Gastroesophageal sphincter (tissue), 4 donors: Measurements from ENCODE around the gene DUSP15. TPM values are rescaled to one million over a fixed set of nuclear protein-coding genes. Genes with fewer than 3 reads are reported as not detected.

ENCODE experiments used
- ATAC-seq: fragments of 150-250 bp; one replicate; pipeline ENCODE4 v1.9.1; 2016; ENCODE audit warnings: mild to moderate bottlenecking, moderate library complexity
- H3K27ac ChIP-seq, 4 donors: fragments of 200-600 bp; sonication (generic) in 3 of 4; 1 replicate in 3 of 4; 2 replicates in 1 of 4; pipeline ENCODE4 v1.5.1; 2016 to 2019
- H3K27me3 ChIP-seq: fragments of 200-600 bp; sonication (generic); one replicate; pipeline ENCODE4 v1.5.1; 2019
- H3K36me3 ChIP-seq, 2 donors: fragments of 200-600 bp; sonication (generic); one replicate each; pipeline ENCODE4 v1.5.1; 2019; ENCODE audit warnings: control low read depth in 1 of 2
- H3K4me1 ChIP-seq, 3 donors: fragments of 200-600 bp; sonication (generic); 1 replicate in 2 of 3; 2 replicates in 1 of 3; pipeline ENCODE4 v1.5.1; 2016 to 2019; ENCODE audit warnings: control low read depth in 2 of 3
- H3K4me3 ChIP-seq, 2 donors: fragments of 200-600 bp; sonication (generic); one replicate each; pipeline ENCODE4 v1.5.1; 2019; ENCODE audit warnings: mild to moderate bottlenecking in 1 of 2, moderate library complexity in 1 of 2
- H3K9me3 ChIP-seq, 3 donors: fragments of 200-600 bp; sonication (generic); one replicate each; pipeline ENCODE4 v1.5.1; 2017 to 2019; ENCODE audit warnings: control low read depth in 2 of 3
- CTCF ChIP-seq, 4 experiments: fragments of 200-600 bp in 2 of 4; fragments of 450-650 bp in 2 of 4; sonication (generic) in 1 of 4; IDR thresholded peaks; one replicate each; pipeline ENCODE4 v1.5.1; 2017 to 2019; ENCODE audit warnings: antibody characterized with exemption in 4 of 4, mild to moderate bottlenecking in 2 of 4, moderate library complexity in 2 of 4
- EP300 ChIP-seq: sonication (generic); formaldehyde crosslinking; IDR thresholded peaks from one replicate; pipeline ENCODE4 v1.6.1; 2017; ENCODE audit warnings: antibody characterized with exemption, mild to moderate bottlenecking
- POLR2A ChIP-seq, 2 donors: fragments of 450-650 bp; IDR thresholded peaks; one replicate each; pipeline ENCODE4 v1.6.1; 2017; ENCODE audit warnings: antibody characterized with exemption in 2 of 2, mild to moderate bottlenecking in 2 of 2, moderate library complexity in 1 of 2
- POLR2AphosphoS5 ChIP-seq: sonication (generic); formaldehyde crosslinking; IDR thresholded peaks from one replicate; pipeline ENCODE4 v1.6.1; 2017; ENCODE audit warnings: antibody characterized with exemption
- WGBS, 2 donors: methylation state at CpG; one replicate each; pipeline ENCODE4 v1.1.5; 2018; ENCODE audit warnings: low coverage in 1 of 2; 5-methylcytosine and 5-hydroxymethylcytosine counted together
- total RNA-seq, 4 donors: library from RNA; depleted of rRNA; stranded (reverse); fragments of >200 nt; gene quantifications; one replicate each; pipeline ENCODE4 v1.1.0, GENCODE V29; 2016

DUSP15 gene
- total RNA-seq, 4 donors from 2014 or later = 1.5 to 8.2 (median 4.5) TPM

DNA sequence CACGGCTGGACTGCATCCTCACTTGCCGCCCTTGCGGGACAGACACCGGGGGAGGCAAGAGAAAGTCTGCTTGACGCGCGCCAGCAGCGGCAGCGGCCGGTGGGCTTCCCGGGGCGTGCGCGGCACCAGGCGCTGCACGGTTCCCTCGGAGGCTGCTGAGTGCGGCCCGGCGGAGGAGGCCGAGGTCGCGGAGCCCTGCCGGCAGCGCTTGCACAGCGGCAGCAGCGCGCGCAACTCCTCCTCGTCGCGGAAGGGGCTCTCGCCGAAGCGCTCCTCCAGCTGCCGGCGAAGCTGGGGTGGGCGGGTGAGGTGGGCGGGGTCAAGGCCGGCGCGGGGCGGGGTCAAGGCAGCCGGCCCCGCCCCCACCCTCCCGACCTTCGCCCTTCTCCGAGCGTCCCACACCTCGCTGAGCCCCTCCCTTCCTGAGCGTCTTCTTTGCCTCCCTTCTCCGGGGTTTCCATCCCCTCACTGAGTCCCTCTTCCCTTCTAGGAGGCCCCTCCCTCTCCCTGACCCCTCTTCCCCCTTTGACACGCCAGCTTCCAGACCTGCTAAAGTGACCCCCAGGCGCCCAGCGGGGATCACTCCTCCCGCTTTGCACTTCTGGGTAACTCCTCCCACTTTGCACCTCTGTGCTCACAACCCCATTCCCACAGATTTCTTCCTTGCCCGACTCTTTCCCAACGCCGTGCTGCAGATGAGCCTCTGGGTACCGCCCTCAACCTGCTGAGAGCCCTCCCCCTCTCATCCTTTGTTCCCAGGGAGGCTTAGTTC, 8.8 kb downstream of the DUSP15 start:
- peak overlapping the region in 2 of 4 donors; percentile 8 to 50 for H3K27ac ChIP-seq
- H3K36me3 ChIP-seq = no peaks in the 10 kb centered on the region
- H3K4me3 ChIP-seq = peak overlapping the region; percentile 14 to 59
- no peaks in the 10 kb centered on the region for H3K9me3 ChIP-seq
- ATAC-seq = peak; percentile 54
- H3K27me3 ChIP-seq = peaks cover 29% of the 10 kb centered on the region
- WGBS, 2 donors = 34 to 50% methylated on average over 3 to 8 of the region's 60 CpGs
- peaks cover 0 to 25% (median 13%) of the 10 kb centered on the region in 3 donors for H3K4me1 ChIP-seq
- TF ChIP-seq POLR2AphosphoS5 (no peak), EP300 (no peak), POLR2A (IDR thresholded peaks at IDR 0.05) (no peak), CTCF (IDR thresholded peaks at IDR 0.05) (no peak)

DNA sequence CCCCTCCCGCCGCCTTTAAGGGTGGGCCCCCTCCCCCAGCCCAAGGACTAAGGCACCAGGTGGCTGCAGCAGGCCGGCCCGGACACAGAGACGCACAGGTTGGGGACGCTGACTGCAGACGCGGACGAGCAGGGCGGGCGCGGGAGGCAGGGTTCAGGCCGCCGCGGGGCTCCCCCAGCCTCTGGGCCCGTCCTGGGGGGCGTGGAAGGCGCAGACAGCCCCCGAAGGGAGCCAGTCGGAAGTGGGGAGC, 9.3 kb downstream of the DUSP15 start:
- H3K27ac ChIP-seq = peak overlapping the region in 2 of 4 donors; percentile 8 to 50
- H3K4me3 ChIP-seq = peak overlapping the region; percentile 14 to 59
- peaks cover 0 to 25% (median 13%) of the 10 kb centered on the region in 3 donors for H3K4me1 ChIP-seq
- TF ChIP-seq CTCF (IDR thresholded peaks at IDR 0.05) = no peak
- no peaks in the 10 kb centered on the region for H3K9me3 ChIP-seq
- H3K27me3 ChIP-seq = peaks cover 33% of the 10 kb centered on the region
- peak; percentile 21 for ATAC-seq
- no CpG with 5 or more reads among the region's 20 CpGs for WGBS, 2 donors
- no peaks in the 10 kb centered on the region for H3K36me3 ChIP-seq

GRCh38 chr20:31860390-31861134, 9.8 kb downstream of the DUSP15 start:
- 0 to 9% methylated on average over 2 to 11 of the region's 15 CpGs for WGBS, 2 donors
- peak; percentile 46 for ATAC-seq
- Histone ChIP-seq H3K27ac (no peak overlapping the region), H3K36me3 (no peaks in the 10 kb centered on the region), H3K4me1 (peaks cover 0 to 25% (median 13%) of the 10 kb centered on the region in 3 donors), H3K27me3 (peaks cover 37% of the 10 kb centered on the region), H3K9me3 (no peaks in the 10 kb centered on the region), H3K4me3 (peak overlapping the region; percentile 14 to 59)
- TF ChIP-seq EP300 (no peak), POLR2A (IDR thresholded peaks at IDR 0.05) (no peak), POLR2AphosphoS5 (no peak), CTCF (IDR thresholded peaks at IDR 0.05) (no peak)

- Histone ChIP-seq H3K27me3 (peaks cover 43% of the 10 kb centered on the region), H3K4me3 (no peak overlapping the region)
Measured at GRCh38 chr20:31859998-31860380, 10.3 kb downstream of the DUSP15 start.

More at GRCh38 chr20:31859998-31860380, 10.3 kb downstream of the DUSP15 start:
- Histone ChIP-seq H3K4me1 (peaks cover 0 to 25% (median 13%) of the 10 kb centered on the region in 3 donors), H3K36me3 (no peaks in the 10 kb centered on the region), H3K9me3 (no peaks in the 10 kb centered on the region), H3K27ac (no peak overlapping the region)
- WGBS, 2 donors = 37% methylated on average over 5 of the region's 7 CpGs; no CpG with 5 or more reads in 1 of the 2 donors
- ATAC-seq = no peak
- TF ChIP-seq CTCF (IDR thresholded peaks at IDR 0.05) (no peak), POLR2A (IDR thresholded peaks at IDR 0.05) (no peak), POLR2AphosphoS5 (no peak), EP300 (no peak)
